Endodermal cell (in vitro differentiated cells): Measurements from ENCODE around the gene PYGO2. TPM values are rescaled to one million over a fixed set of nuclear protein-coding genes. Genes with fewer than 3 reads are reported as not detected.

Experiments
- DNase-seq: peaks from one replicate; pipeline ENCODE4 v3.0.0-alpha.2; 2017
- H3K27ac ChIP-seq: 2 replicates; pipeline ENCODE4 v1.5.1; 2013; ENCODE audit warnings: mild to moderate bottlenecking, low read depth, low read length, moderate library complexity
- H3K27me3 ChIP-seq: 2 replicates; pipeline ENCODE4 v1.6.1; 2013; ENCODE audit warnings: mild to moderate bottlenecking, low read length, moderate library complexity; ENCODE audit not compliant: insufficient read depth, control insufficient read depth, poor library complexity, severe bottlenecking
- H3K36me3 ChIP-seq: 2 replicates; pipeline ENCODE4 v1.7.0; 2013; ENCODE audit warnings: mild to moderate bottlenecking, low read length, moderate library complexity; ENCODE audit not compliant: control insufficient read depth, insufficient read depth
- H3K4me1 ChIP-seq: one replicate; pipeline ENCODE4 v1.7.0; 2013; ENCODE audit warnings: low read length; ENCODE audit not compliant: control insufficient read depth, insufficient read depth
- H3K4me3 ChIP-seq: 2 replicates; pipeline ENCODE4 v1.5.1; 2013; ENCODE audit warnings: mild to moderate bottlenecking, low read length, moderate library complexity
- H3K9ac ChIP-seq: 2 replicates; pipeline ENCODE4 v1.6.1; 2013; ENCODE audit warnings: mild to moderate bottlenecking, low read length, moderate library complexity; ENCODE audit not compliant: poor library complexity, severe bottlenecking; ENCODE audit errors: extremely low read depth
- H3K9me3 ChIP-seq: 2 replicates; pipeline ENCODE4 v1.6.1; 2013; ENCODE audit warnings: mild to moderate bottlenecking, low read length, moderate library complexity; ENCODE audit not compliant: control insufficient read depth
- H3K27ac Mint-ChIP-seq: 2 replicates; pipeline ENCODE4 v1.8.0; 2020; ENCODE audit warnings: mixed read lengths
- H3K27me3 Mint-ChIP-seq: 2 replicates; pipeline ENCODE4 v1.8.0; 2021; ENCODE audit warnings: mild to moderate bottlenecking, mixed read lengths; ENCODE audit not compliant: insufficient read depth
- H3K36me3 Mint-ChIP-seq: 2 replicates; pipeline ENCODE4 v1.8.0; 2020; ENCODE audit warnings: low read depth, mixed read lengths
- H3K4me1 Mint-ChIP-seq: 2 replicates; pipeline ENCODE4 v1.8.0; 2020; ENCODE audit warnings: mixed read lengths
- H3K4me3 Mint-ChIP-seq: 2 replicates; pipeline ENCODE4 v1.8.0; 2020; ENCODE audit warnings: mild to moderate bottlenecking, moderate library complexity, mixed read lengths
- H3K9me3 Mint-ChIP-seq: 2 replicates; pipeline ENCODE4 v1.8.0; 2020; ENCODE audit warnings: mild to moderate bottlenecking, mixed read lengths
- WGBS, 2 experiments: methylation state at CpG; one replicate each; pipeline versions ENCODE4 v1.1.5 to v1.1.7; 2013; ENCODE audit warnings: missing lambda C conversion rate in 2 of 2, mixed read lengths in 1 of 2; ENCODE audit not compliant: insufficient coverage in 1 of 2, insufficient read length in 1 of 2; 5-methylcytosine and 5-hydroxymethylcytosine counted together
- total RNA-seq, 2 donors: library from RNA; stranded (reverse); fragmentation: NEBNext Ultra II Directional in 1 of 2; extraction: Animal tissue kit (Norgen Biotek cat#: 25700) in 1 of 2; gene quantifications; 2 replicates in 1 of 2; 3 replicates in 1 of 2; pipeline ENCODE4 v1.2.1, GENCODE V29; 2021
- TF ChIP-seq, protein P1 (sequence below): fragments of 200-600 bp; sonication (generic); conservative IDR thresholded peaks from 2 replicates; pipeline ENCODE4 v1.5.0; 2021; ENCODE audit warnings: antibody characterized with exemption, mild to moderate bottlenecking

PYGO2 gene
- total RNA-seq, 2 donors from 2014 or later = 33.4 to 40.4 TPM

DNA sequence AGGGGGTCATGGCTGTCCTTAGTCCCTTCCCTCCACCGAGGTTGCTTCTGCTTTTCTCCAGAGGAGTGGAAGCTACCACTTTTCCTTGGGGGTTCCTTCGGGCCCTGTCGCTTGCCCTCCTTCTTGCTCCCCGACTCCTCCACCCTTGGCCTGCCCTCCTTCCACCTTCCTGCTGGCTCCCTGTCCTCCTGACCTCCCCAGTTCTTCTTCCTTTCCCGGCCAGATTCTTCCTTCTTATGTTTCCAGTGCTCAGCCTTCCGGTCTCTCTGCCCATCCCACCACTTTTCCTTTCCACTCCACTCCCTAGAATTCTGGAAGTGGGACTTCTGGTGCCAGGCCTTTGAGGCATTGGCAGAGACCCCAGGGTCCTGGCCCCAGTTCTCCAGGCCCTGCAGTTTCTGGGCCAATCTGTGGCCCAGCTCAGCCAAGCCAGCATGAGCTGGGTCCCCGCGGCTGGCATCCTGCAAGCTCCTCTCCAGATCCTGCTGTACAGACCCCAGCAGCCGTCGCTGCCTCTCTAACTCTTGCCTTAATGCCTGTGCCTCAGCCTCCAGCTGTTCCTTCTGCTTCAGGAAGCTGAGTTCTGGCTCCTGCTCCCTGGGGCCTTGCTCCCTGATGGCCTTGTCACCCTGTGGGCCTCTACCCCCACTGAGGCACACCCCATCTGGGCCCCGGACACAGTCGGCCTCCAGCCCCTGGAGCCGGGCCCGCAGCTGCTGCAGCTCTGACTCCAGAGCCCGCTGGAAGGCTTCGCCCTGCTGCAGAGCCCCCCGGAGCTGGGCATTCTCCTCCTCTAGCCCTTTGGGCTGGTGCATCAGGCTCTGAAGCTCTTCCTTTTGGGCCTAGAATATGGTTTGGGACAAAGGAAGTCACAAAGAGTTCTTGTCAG lies 15.4 kb downstream of the PYGO2 start:
- 91 to 95% methylated on average over 10 to 17 of the region's 17 CpGs for WGBS, 2 experiments
- no peak for DNase-seq
- Mint-ChIP-seq H3K9me3 (no peaks in the 10 kb centered on the region), H3K27me3 (no peaks in the 10 kb centered on the region), H3K27ac (no peak overlapping the region), H3K36me3 (peaks cover 23% of the 10 kb centered on the region), H3K4me1 (peaks cover 8% of the 10 kb centered on the region), H3K4me3 (no peak overlapping the region)
- H3K9me3 ChIP-seq = no peaks in the 10 kb centered on the region
- no peak overlapping the region for H3K4me3 ChIP-seq
- peaks cover 18% of the 10 kb centered on the region for H3K36me3 ChIP-seq
- no peaks in the 10 kb centered on the region for H3K27me3 ChIP-seq
- H3K27ac ChIP-seq = no peak overlapping the region
- TF ChIP-seq, protein P1, sequence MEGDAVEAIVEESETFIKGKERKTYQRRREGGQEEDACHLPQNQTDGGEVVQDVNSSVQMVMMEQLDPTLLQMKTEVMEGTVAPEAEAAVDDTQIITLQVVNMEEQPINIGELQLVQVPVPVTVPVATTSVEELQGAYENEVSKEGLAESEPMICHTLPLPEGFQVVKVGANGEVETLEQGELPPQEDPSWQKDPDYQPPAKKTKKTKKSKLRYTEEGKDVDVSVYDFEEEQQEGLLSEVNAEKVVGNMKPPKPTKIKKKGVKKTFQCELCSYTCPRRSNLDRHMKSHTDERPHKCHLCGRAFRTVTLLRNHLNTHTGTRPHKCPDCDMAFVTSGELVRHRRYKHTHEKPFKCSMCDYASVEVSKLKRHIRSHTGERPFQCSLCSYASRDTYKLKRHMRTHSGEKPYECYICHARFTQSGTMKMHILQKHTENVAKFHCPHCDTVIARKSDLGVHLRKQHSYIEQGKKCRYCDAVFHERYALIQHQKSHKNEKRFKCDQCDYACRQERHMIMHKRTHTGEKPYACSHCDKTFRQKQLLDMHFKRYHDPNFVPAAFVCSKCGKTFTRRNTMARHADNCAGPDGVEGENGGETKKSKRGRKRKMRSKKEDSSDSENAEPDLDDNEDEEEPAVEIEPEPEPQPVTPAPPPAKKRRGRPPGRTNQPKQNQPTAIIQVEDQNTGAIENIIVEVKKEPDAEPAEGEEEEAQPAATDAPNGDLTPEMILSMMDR = no peak
- no peak overlapping the region for H3K9ac ChIP-seq
- H3K4me1 ChIP-seq = no peaks in the 10 kb centered on the region

GRCh38 chr1:154945160-154945961 lies 16.2 kb downstream of the PYGO2 start:
- H3K27me3 ChIP-seq = no peaks in the 10 kb centered on the region
- peaks cover 9% of the 10 kb centered on the region for H3K36me3 ChIP-seq
- WGBS, 2 experiments = 89 to 91% methylated on average over 11 to 15 of the region's 15 CpGs
- Mint-ChIP-seq H3K4me3 (no peak overlapping the region), H3K4me1 (peaks cover 16% of the 10 kb centered on the region), H3K27me3 (no peaks in the 10 kb centered on the region), H3K9me3 (no peaks in the 10 kb centered on the region), H3K36me3 (peaks cover 17% of the 10 kb centered on the region), H3K27ac (no peak overlapping the region)
- H3K9me3 ChIP-seq = no peaks in the 10 kb centered on the region
- no peaks in the 10 kb centered on the region for H3K4me1 ChIP-seq
- TF ChIP-seq, protein P1 = no peak
- H3K4me3 ChIP-seq = no peak overlapping the region
- no peak for DNase-seq
- H3K9ac ChIP-seq = no peak overlapping the region
- H3K27ac ChIP-seq = no peak overlapping the region

DNA sequence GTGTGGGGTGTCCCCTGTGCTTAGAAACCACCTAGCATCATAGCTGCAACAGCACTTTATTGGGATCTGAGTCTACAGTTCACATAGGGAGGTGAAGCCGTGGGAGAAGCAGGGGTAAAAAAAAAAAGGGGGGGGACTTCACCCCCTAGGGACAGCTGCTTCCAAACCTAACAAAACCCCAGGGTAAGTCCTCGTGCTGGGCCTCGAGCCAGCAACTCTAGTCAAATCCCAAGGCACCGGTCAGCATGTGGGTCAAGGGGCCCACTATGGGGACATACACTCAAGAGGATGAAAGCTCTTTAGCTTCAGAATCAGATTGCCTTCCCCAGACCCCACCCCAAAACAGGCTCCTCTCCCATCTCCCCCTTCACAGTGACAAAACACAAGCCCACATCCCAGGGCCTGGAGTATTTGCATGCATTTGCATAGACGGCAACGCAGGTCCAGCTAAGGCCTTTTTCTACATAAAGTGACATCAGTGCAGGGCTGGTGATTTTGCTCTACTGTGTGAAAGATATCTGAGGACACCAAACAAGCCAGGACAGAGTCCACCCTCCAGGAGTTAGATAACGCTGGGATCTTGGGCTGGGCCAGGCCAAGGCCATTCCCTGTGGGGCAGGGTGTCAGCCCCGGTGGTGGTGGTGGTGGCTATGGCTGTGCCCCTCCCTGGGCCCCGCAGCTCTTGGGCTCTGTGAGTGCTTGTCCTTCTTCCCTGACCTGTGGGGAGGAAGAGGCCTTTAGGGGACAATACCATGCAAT lies 17.0 kb downstream of the PYGO2 start:
- Histone ChIP-seq H3K4me1 (no peaks in the 10 kb centered on the region), H3K36me3 (peaks cover 9% of the 10 kb centered on the region), H3K4me3 (no peak overlapping the region), H3K27ac (peak overlapping the region; percentile 29), H3K27me3 (no peaks in the 10 kb centered on the region), H3K9ac (no peak overlapping the region), H3K9me3 (no peaks in the 10 kb centered on the region)
- Mint-ChIP-seq H3K36me3 (peaks cover 16% of the 10 kb centered on the region), H3K27me3 (no peaks in the 10 kb centered on the region), H3K9me3 (no peaks in the 10 kb centered on the region), H3K27ac (no peak overlapping the region), H3K4me3 (no peak overlapping the region), H3K4me1 (peaks cover 20% of the 10 kb centered on the region)
- TF ChIP-seq, protein P1 = no peak
- no peak for DNase-seq
- WGBS, 2 experiments = 85 to 95% methylated on average over 3 to 9 of the region's 9 CpGs
